NK-92 (cell line): ENCODE measurements around the gene TP53BP2.
"Not testable (repeated sequence)": the region's sequence is repeated elsewhere in the genome, so short reads cannot be mapped to it uniquely, and the experiment has no call there.

ENCODE experiments used
- DNase-seq: peaks from one replicate; lab custom pipeline; 2025; ENCODE audit not compliant: unreplicated experiment; lab: John Stamatoyannopoulos, UW

TP53BP2 gene

DNA sequence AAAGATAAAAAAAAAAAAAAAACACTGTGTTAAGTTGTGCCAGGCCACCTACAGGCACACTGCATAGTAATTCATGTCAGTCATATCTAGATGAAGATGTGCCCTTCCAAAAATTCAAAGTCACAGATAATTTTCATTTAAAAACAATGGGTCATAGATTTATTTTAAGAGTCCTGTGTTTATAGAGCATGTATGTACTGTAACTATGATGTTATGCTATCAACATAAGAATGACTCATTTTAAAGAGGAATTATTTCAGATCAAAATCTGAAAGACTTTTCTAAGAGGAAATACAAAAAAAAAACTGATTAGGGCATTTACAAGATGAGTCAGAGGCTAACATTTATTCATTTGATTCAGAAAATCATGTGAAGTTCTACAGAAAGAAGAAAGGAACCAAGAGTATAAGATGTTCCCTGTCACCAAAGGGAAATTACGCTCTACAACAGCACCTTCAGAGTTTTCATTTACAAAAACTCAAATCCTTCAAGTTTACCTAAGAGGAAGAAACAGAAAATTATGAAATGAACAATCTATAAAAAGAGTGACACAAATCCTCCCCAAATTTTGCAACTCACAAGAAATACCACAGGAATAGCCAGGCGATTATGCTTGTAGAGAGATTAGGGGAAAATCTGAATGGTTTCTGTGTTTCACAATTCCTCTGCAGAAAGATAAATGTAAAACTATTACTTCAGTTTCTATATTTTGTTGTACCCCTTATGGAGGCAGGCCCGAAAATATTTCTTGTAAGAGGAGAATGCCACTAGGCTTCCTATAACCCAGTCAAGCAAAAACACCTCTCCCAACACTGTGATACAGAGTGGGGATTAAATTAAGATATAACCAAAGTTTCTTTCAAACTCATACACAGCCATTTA is 13.8 kb downstream of the TP53BP2 start:
- no peak for DNase-seq

DNA sequence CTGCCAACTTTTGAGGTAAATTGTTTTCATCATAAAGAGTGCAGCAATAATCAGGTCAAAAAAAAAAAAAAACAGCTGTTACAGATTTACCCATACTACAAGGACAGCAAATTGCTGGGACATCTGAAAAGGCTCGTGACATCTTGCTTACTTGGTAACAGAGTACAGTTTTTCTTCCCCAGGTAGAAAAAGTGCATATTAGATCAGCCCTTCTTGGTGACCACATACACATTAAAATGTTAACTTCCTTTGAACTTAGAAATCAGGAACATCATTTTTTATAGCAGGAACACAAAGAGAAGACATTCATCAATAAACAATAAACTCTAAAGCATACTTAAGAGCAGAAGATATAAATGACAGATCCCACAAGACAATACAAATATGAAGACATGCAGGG is 16.1 kb downstream of the TP53BP2 start:
- no peak for DNase-seq

DNA sequence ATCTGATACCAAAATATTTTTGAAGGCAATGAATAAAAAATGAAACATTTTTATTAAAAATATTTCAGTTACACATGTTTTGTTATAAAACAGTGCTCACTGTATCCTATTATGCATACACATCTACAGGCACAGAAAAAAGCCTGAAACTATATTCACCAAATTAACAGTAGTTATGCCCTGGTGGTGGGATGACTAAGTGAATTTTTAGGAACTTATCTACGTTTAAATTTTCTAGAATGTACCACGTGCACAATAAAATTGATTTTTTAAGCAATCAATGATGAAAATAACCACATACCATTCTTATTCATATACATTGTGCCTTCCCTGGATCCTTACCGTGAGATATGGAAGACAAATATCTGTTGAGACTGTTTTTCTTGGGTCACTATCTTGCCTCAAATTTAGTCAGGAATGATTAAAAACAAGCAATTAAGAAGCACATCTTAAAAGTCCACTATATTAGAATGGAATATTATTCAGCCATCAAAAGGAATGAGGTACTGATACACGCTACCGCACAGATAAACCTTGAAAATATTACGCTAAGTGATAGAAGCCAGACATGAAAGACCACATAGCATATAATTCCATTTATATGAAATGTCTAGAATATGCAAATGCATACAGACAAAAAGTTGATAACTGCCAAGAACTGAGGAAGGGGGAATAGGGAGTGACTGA is 17.4 kb downstream of the TP53BP2 start:
- no peak for DNase-seq

DNA sequence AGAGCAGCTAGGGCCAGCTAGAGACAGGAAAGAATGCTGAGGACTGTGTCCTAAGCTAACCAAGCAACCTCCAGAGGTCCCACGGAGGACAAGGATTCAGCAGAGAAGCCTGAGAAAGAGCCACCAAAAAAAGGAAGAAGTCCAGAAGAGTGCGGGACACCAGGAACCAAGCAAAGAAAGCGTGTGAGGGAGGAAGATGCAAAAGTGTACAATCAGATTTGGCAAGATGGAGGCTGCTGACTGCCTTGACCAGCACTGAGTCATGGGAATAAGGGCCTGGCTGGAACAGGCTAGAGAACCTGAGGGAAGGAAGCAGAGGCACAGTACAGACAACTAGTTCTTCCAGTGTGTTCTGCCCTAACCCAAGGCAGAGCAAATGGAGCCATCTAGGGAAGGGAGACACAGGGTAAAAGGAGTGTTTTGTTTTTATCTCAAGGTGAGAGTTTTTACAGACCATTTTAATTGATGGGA is 18.5 kb downstream of the TP53BP2 start:
- no peak for DNase-seq

DNA sequence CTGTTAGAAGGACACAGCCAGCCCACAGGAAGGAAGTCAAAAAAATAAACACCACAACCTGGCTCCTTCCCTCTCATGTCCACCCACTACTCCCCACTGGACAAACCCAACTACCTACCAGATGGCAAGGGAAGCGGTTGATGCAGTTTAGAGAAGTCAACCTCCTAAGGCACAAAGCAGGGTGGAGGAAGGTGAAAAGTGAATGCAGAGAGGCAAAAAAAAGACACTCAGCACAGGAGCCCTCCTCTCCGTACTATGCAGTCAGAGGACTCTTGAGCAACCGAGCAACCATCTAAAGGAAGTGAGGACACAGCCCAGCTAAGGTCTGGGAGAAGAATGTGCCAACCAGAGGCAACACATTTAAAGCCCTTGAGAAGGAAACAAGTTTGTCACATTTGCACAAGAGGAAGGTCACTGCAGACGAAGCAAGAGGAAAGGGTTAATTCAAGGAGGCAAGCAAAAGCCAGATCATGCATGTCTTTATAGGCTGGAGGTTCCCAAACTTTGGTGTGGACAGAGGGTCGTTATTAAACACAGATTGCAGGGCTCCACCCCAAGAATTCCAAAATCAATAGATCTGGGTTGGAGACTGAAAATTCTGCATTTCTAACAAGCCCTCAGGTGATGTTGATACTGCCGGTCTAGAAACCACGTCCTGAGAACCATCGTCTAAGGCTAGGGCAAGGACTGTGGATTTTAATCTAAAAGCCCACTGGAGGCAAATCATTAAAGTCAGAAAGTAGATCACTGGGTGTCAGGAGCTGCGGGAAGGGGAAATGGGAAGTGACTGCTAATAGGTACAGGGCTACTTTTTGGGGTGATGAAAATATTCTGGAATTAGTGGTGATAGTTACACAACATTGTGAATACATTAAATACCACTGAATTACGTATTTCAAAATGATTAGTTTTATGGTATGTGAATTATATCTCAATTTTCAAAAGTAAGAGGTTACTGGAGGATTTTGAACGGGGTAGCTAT is 19.7 kb downstream of the TP53BP2 start:
- no peak for DNase-seq

DNA sequence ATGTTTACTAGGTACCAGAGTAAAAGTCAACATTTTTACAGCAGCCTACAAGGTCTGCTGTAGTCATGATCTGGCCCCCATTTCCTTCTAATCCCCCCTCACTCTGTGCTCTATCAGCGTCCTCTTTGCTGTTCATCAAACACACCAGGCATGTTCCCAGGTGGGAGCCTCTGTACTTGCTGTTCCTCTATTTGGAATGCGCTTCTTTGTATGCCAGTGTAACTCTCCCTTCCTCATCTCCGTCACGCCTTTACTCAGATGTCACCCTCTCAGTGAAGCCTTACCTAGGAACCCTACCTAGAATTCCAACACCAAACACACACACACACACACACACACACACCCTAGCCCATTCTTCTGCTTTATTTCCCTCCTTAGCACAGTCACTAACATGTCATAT is 21.0 kb downstream of the TP53BP2 start:
- DNase-seq: no peak

DNA sequence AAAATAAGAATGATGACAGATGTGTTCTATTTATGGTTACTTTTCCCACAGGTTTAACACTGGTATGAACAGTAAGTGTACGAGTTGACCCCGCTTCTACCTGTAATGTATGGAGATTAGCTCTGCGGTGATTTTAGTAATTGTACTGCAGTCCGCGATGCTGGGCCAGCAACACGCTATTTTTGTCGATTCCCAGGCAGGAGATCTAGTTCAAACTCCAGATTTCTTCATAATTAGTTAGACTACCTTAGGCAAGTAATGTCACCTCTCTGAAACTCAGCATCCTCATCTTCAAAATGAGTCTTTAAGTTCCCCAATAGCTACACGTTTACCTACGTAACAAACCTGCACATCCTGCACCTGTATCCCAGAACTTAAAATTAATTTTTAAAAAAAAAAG is 21.5 kb downstream of the TP53BP2 start:
- no peak for DNase-seq

DNA sequence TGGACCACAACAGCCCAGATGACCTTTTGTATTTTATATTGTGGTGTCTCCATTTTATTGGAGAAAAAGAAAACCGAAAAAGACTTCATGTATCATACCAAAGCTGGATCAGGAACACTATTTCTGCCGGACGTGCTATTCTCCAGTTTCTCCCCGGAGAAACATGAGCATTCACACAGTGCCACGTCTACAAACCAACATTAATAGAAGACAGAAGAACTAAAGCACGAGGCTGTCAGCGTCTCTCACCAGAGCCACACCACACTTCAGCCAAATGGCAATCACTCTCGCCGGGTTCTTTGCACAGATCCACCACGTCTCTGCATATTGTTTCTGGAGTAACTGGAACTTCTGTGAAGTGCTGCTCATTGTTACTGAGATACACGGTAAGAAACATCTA is 24.8 kb downstream of the TP53BP2 start:
- no peak for DNase-seq

DNA sequence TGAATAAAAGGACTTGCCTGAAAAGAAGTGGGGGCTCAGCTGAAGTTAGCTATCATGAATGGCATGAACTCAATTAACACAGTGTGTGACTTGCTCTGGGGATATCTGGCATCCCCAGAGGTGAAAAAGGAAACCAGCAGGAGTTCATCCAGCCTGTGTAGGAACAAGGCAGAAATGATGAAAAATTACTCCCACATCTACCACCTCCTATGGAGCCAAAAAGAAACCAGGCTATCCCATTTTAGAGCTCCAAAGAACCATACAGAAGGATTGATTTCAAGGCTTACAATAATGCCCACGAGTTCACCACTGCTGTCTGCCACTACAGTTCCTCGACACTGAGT is 25.3 kb downstream of the TP53BP2 start:
- DNase-seq: no peak

DNA sequence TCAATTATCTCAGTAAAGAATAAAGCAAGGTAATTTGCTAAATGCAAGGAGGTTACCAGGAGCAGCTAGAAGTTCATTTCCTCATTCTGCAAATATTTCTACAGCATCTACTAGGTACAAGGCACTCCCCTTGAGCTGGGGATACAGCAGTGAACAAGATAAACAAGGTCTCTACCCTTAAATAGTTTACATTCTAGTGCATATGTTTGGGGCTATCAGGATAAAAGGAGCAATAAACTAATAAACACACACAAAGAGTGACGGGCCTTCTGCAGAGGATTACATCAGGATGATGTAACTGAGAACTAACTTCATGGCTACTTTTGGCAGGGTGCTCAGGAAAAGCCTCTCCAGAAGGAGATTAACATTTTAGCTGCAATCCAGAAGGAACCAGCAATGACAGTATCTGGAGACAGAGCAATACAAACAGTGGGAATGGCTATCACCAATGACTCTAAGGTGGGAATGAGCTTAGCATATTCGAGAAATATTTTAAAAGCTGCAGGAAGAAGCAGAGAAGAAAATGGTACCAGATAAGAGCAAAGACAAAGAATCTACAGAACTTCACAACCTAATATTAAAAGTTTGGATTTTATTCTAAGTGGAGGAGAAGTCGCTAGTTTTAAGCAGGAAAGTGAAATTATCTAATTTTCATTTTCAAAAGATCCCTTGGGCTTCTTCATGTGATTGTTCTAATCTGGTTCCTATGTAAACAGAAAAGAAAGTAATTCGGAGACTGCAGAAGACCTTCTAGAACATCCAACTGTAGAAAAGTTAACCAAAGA is 25.8 kb downstream of the TP53BP2 start:
- no peak for DNase-seq

DNA sequence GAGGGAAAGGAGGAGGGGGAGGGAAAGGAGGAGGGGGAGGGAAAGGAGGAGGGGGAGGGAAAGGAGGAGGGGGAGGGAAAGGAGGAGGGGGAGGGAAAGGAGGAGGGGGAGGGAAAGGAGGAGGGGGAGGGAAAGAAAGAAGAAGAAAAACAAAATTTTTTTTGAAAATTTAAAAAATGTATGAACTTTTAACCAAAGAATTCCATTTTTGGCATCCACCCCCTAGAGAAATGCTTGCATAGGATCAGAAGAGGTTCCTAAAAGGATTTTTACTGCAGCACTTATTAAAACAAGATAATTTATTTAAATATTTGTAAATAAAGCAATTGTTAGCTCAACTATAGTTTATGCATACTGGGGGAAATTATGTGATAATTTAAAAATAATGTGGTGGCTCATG is 28.5 kb downstream of the TP53BP2 start:
- not testable (repeated sequence) for DNase-seq

DNA sequence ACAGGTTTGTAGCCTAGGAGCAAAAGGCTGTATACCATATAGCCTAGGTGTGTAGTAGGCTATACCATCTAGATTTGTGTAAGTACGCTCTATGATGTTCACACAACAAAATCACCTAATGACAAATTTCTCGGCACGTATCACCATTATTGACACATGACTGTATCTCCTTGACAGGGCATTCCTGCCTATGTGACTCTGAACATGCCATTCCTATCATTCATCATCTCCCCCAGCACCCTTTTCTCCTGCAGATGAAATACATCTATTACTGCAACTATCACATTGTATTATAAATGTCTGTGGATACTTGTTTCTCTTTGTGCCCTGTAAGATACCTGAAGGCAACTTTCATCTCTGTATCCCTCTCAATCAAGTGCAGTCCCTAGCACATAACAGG is 29.9 kb downstream of the TP53BP2 start:
- DNase-seq: no peak

DNA sequence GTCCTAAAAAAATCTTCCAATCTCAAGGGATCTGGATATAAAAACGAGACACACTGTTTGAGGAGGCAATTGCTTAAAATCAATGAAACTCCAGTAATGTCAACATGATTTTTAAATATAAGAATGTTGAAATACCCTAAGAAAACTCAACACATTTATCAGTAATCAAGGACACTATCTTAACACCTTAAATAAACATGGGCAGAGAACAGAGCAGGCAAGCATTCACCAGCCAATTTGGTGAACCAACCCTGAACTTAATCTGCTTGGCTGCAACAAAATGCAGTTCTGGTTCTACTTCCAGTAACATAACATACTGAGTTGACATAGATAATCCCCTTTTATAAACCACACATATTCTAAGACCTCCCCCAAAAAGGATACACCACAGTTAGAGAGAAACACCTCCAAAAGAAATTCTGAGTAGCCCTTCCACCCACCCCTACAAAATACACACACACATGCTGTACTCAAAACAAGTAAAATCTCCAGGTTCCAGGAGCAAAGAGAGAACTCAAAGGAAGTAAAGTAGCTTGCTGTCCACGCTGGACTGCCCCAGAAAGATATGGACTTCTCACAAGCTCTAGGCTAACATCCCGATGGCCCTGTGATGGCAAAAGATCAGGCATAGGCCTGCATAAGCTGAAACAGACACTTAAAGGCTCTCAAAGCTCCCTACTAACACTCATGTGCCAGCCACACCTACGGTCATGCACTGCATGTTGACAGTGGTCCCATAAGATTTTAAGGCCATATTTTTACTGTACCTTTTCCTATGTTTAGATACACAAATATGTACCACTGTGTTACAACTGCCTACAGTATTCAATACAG is 30.5 kb downstream of the TP53BP2 start:
- DNase-seq: no peak

DNA sequence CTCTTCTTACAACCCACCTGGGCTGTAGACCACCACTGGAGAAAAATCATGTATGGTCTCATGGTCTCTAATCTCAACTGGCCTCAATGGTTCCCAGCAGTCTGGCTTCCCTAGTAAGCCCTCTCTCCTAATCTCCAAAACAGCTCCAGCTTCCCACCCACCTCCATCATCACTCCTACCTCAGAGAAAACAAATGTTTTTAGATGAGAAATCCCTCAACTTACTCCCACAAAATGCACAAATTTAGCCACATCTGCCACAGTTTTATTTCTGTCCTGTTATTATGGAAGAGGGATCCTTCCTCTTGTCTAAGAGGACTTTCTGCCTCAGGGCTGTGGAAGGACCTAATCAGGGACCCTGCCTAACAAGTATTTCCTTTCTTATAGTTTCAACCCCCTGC is 32.1 kb downstream of the TP53BP2 start:
- DNase-seq: no peak

DNA sequence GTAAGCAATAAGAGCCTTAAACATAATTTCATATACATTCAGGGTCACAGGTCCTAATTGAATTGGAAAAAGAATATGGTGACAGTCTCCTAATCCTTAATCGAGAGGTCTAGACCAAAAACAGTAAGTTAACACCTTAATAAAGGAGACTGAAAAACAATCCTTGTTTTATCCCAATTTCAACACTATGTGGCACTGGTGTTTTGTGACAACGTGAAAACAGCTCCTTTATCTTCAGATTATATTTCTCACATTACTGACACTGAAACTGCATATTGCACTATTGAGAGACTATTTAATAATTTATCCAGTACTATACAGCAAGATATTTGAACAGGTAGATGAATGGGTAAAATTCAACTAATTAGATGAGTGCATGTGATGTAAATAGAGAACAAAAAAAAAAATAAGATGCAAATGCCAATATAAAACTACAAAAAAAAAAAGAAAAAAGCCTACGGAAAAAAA is 34.1 kb downstream of the TP53BP2 start:
- no peak for DNase-seq

DNA sequence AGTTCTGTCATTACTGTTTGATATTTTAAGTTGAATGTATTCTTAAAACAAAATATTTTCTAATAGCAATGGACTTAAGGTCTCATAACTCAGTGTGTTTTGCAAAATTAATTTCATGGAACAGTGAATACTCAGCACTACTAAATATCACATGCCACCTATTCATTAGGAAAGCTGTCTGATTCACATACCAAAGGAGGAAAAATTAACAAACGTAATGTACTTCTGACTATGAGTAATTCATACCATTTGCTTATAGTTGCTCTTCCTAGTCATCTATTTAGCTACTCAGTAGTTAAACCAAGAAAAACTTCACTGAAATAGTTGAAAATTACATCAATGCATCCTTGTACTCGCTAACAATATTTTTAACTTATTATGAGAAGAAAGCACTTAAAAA is 35.2 kb downstream of the TP53BP2 start:
- no peak for DNase-seq

DNA sequence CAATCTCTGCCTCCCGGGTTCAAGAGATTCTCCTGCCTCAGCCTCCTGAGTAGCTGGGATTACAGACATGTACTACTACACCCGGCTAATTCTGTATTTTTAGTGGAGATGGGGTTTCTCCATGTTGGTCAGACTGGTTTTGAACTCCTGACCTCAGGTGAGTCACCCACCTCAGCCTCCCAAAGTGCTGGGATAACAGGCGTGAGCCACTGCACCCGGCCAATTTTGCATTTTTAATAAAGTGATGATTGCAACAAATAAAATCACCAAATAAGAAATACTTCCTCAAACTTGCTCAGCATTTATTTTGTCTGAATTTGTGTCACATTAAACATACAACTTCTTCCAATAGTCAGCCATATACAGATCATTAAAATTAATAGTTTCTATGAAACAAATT is 35.8 kb downstream of the TP53BP2 start:
- not testable (repeated sequence) for DNase-seq

DNA sequence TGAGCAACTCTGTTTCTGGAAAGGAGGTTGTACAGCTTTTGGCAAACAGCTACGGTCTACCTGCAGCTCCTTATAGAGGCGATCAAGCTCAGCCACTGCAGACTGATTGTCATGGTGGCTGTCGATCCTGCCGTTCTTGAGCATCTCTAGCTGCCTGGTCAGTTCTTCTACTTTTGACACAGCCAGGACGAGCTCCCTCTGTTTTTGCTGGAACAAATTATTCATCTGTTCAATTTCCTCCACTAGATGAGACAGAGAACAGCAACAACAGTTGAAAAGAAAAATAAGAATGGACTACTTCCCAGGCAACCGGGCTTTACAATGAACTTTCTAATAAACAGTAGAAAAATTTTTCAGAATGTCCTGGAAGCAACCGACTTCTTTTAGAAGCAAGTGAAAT is 42.5 kb downstream of the TP53BP2 start:
- no peak for DNase-seq

DNA sequence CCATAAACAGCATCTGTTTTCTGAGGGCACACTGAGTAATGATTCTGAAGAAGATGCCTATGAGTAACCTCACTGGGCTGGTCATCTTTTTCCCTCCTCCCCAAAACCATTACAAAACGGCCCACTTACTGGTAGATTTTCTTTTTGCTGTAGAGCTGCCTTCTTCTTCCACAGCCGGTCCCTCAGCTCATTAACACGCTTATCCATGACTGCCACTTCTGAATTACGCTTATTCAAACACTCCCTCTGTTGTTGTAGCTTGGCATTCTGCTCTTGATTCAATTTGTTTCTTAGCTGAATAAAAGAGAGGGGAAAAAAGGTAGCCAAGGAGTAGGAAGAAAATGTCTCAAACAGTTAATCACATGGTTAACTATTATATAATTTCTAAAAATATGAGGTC is 43.1 kb downstream of the TP53BP2 start:
- DNase-seq: no peak

DNA sequence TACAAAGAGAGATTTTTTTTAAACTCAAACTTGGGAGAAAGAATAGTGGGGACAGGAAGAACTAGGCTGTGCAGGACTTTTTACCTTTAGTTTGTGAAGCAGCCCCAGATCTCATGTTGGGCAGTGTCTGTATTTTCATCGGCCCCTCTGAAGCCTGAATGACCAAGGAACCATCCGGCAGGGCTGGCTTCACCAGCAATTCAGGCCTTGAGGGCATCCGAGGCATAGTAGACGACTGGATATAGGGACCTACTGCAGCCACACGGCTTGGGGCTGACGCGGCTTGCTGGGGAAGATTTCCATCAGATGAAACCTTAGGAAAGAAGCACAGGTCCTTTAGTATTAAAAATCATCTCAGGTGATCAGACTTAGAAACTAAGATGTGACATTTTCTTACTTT is 43.7 kb downstream of the TP53BP2 start:
- no peak for DNase-seq
